ENCODE data around the gene POU1F1. TPM values are rescaled to one million over a fixed set of nuclear protein-coding genes. Genes with fewer than 3 reads are reported as not detected.

The POU1F1 gene
- total and polyA plus RNA-seq, 12 donors, result not detected

GRCh38 chr3:87236093-87236492 is 40.3 kb downstream of the POU1F1 start:
- H3K9me3 ChIP-seq (replicated peaks in 1 of 3), result no peaks in the 10 kb centered on the region
- no peak overlapping the region for H3K4me3 ChIP-seq
- no peaks in the 10 kb centered on the region for H3K4me1 ChIP-seq (replicated peaks in 1 of 2)
- intact Hi-C loops (cut with DNase I), result no loop called here
- TF ChIP-seq POLR2A (IDR thresholded peaks at IDR 0.05), result no peak
- TF ChIP-seq CTCF (IDR thresholded peaks at IDR 0.05), result no peak
- no peaks in the 10 kb centered on the region for H3K36me3 ChIP-seq (replicated peaks in 1 of 2)
- no peak overlapping the region for H3K27ac ChIP-seq
- DNase-seq, result no peak
- no peaks in the 10 kb centered on the region for H3K27me3 ChIP-seq
- 86 to 100% (median 95%) methylated on average over 1 of the region's 1 CpG for WGBS, 4 donors

- DNase-seq, result no peak
- 94 to 100% (median 96%) methylated on average over 1 of the region's 1 CpG for WGBS, 4 donors
Observed at GRCh38 chr3:87233805-87234204, 42.6 kb downstream of the POU1F1 start.

GRCh38 chr3:87229113-87229512 is 47.3 kb downstream of the POU1F1 start:
- H3K9me3 ChIP-seq (replicated peaks in 1 of 3), result no peaks in the 10 kb centered on the region
- intact Hi-C loops (cut with DNase I), result no loop called here
- peaks cover 11 to 17% of the 10 kb centered on the region in 2 donors for H3K4me1 ChIP-seq (replicated peaks in 1 of 2)
- H3K27ac ChIP-seq, result no peak overlapping the region
- 62 to 73% (median 68%) methylated on average over 1 of the region's 1 CpG for WGBS, 4 donors
- H3K27me3 ChIP-seq, result no peaks in the 10 kb centered on the region
- no peak for DNase-seq
- no peaks in the 10 kb centered on the region for H3K36me3 ChIP-seq (replicated peaks in 1 of 2)
- H3K4me3 ChIP-seq, result no peak overlapping the region
- TF ChIP-seq CTCF (IDR thresholded peaks at IDR 0.05) (no peak), POLR2A (IDR thresholded peaks at IDR 0.05) (no peak)

More at GRCh38 chr3:87233805-87234204, 42.6 kb downstream of the POU1F1 start:
- no peaks in the 10 kb centered on the region for H3K9me3 ChIP-seq (replicated peaks in 1 of 3)
- intact Hi-C loops (cut with DNase I), result no loop called here
- H3K27ac ChIP-seq, result no peak overlapping the region
- no peaks in the 10 kb centered on the region for H3K27me3 ChIP-seq
- H3K4me1 ChIP-seq (replicated peaks in 1 of 2), result peaks cover 4 to 6% of the 10 kb centered on the region in 2 donors
- no peak overlapping the region for H3K4me3 ChIP-seq
- TF ChIP-seq CTCF (IDR thresholded peaks at IDR 0.05) (no peak), POLR2A (IDR thresholded peaks at IDR 0.05) (no peak)
- no peaks in the 10 kb centered on the region for H3K36me3 ChIP-seq (replicated peaks in 1 of 2)

GRCh38 chr3:87228316-87228715 is 48.1 kb downstream of the POU1F1 start:
- 13 to 32% (median 19%) methylated on average over 1 of the region's 1 CpG for WGBS, 4 donors
- Histone ChIP-seq H3K4me1 (replicated peaks in 1 of 2) (peaks cover 11 to 17% of the 10 kb centered on the region in 2 donors), H3K9me3 (replicated peaks in 1 of 3) (no peaks in the 10 kb centered on the region), H3K27me3 (no peaks in the 10 kb centered on the region), H3K36me3 (replicated peaks in 1 of 2) (no peaks in the 10 kb centered on the region), H3K4me3 (peak overlapping the region in 1 of 4 donors; percentile 91), H3K27ac (no peak overlapping the region)
- DNase-seq, result no peak
- intact Hi-C loops (cut with DNase I), result no loop called here
- no peak for TF ChIP-seq CTCF (IDR thresholded peaks at IDR 0.05)
- TF ChIP-seq POLR2A (IDR thresholded peaks at IDR 0.05), result no peak

All from adrenal gland (tissue), 12 donors.